ENCODE data around the gene GPR45. TPM values are rescaled to one million over a fixed set of nuclear protein-coding genes. Genes with fewer than 3 reads are reported as not detected.

GPR45 gene
- total and polyA plus RNA-seq, 9 of the 15 experiments (the other 6 are each of a cell fraction or from before 2014, with no cell fraction given), result not detected

GRCh38 chr2:105271393-105272045 lies 30.0 kb downstream of the GPR45 start:
- FAIRE-seq (no peak), DNase-seq (ENCODE audit: extremely low read depth in 1 of 4, low spot score in 3 of 4) (no peak), ATAC-seq (no peak)
- Histone ChIP-seq H3K27ac (ENCODE audit: extremely low read depth, low read depth, low read length) (no peak overlapping the region), H3K4me1 (replicated peaks in 1 of 2; ENCODE audit: control insufficient read depth in 2 of 2, insufficient read depth in 2 of 2, low read length in 2 of 2) (no peaks in the 10 kb centered on the region), H3K9me1 (ENCODE audit: control insufficient read depth, insufficient read depth, low read length) (peaks cover 3% of the 10 kb centered on the region), H3K4me2 (ENCODE audit: insufficient read depth, low read length) (no peak overlapping the region), H3K36me3 (ENCODE audit: control insufficient read depth, insufficient read depth, low read length) (peaks cover 98% of the 10 kb centered on the region), H2AFZ (ENCODE audit: low read depth, low read length) (no peak overlapping the region), H3K9ac (ENCODE audit: insufficient read depth in 1 of 2, low read depth in 2 of 2, low read length in 2 of 2) (no peak overlapping the region), H3K27me3 (ENCODE audit: control insufficient read depth in 2 of 2, insufficient read depth in 2 of 2, low read length in 2 of 2) (no peaks in the 10 kb centered on the region), H3K4me3 (no peak overlapping the region), H4K20me1 (replicated peaks; ENCODE audit: control insufficient read depth, insufficient read depth, low read length) (no peaks in the 10 kb centered on the region), H3K79me2 (ENCODE audit: control insufficient read depth, insufficient read depth, low read length) (no peaks in the 10 kb centered on the region), H3K9me3 (replicated peaks; ENCODE audit: control insufficient read depth, insufficient read depth, low read depth, low read length) (no peaks in the 10 kb centered on the region)
- intact Hi-C loops (cut with micrococcal nuclease) (no loop called here), in situ Hi-C loops (cut with MboI) (no loop called here)
- BruUV-seq (replicated peaks), result no TSS peak
- CTCF ChIA-PET (ENCODE audit: low intra/inter-chr PET ratio), result no interaction called here
- POLR2A ChIA-PET, result no interaction called here
- 94% methylated on average over 14 of the region's 14 CpGs for WGBS (ENCODE audit: insufficient coverage, low coverage, missing lambda C conversion rate)
- no peak for TF ChIP-seq ZNF217 (CRISPR knock-in tag; IDR thresholded peaks at IDR 0.05)
- no peak for TF ChIP-seq RB1 (IDR thresholded peaks at IDR 0.05; ENCODE audit: low read depth)
- no peak for TF ChIP-seq CBFA2T3 (IDR thresholded peaks at IDR 0.05)
- TF ChIP-seq TEAD4 (IDR thresholded peaks at IDR 0.05; ENCODE audit: low read length), result no peak
- TF ChIP-seq TEAD4 (CRISPR knock-in tag; IDR thresholded peaks at IDR 0.05; ENCODE audit: borderline replicate concordance), result no peak
- TF ChIP-seq RAD21 (CRISPR knock-in tag; conservative IDR thresholded peaks at IDR 0.05 in 1 of 2, IDR thresholded peaks at IDR 0.05 in 1 of 2), result no peak
- TF ChIP-seq RBM25 (IDR thresholded peaks at IDR 0.05; ENCODE audit: low read depth, low read length, severe bottlenecking), result peak; percentile 67
- TF ChIP-seq ESRRA (IDR thresholded peaks at IDR 0.05; ENCODE audit: borderline replicate concordance, low read depth), result no peak
- TF ChIP-seq RNF219 (CRISPR knock-in tag; IDR thresholded peaks at IDR 0.05), result no peak
- no peak for TF ChIP-seq EHMT2 (IDR thresholded peaks at IDR 0.05)
- TF ChIP-seq FIP1L1 (IDR thresholded peaks at IDR 0.05; ENCODE audit: low read depth, low read length, poor library complexity, severe bottlenecking), result no peak
- 0 out of 2 replicates have a peak, but pooled peaks have one; percentile 17 for TF ChIP-seq BCOR (IDR thresholded peaks at IDR 0.05)
- peak; percentile 60 for TF ChIP-seq ZFP36 (IDR thresholded peaks at IDR 0.05; ENCODE audit: low read depth, low read length, partially characterized antibody)
- TF ChIP-seq JUND (IDR thresholded peaks at IDR 0.05; ENCODE audit: borderline replicate concordance, low read depth, low read length), result no peak
- no peak for TF ChIP-seq JUND (tag; IDR thresholded peaks at IDR 0.05; ENCODE audit: borderline replicate concordance, low read depth, low read length)

Data from K562 (cell line).